GM18907 (cell line): ENCODE measurements around the gene SERINC5.
"Not testable (repeated sequence)": the region's sequence is repeated elsewhere in the genome, so short reads cannot be mapped to it uniquely, and the experiment has no call there.

ENCODE experiments used
- ATAC-seq: cut with Tn5 transposase; IDR thresholded peaks from one replicate; pipeline ENCODE4 v1.9.1; 2021; ENCODE audit warnings: mild to moderate bottlenecking, moderate library complexity; ENCODE audit not compliant: unreplicated experiment

SERINC5 gene

GRCh38 chr5:80111376-80111990, 144.4 kb downstream of the SERINC5 start:
- ATAC-seq: not testable (repeated sequence)

GRCh38 chr5:80109646-80110478, 146.0 kb downstream of the SERINC5 start:
- ATAC-seq: no peak

GRCh38 chr5:80106916-80107315, 148.9 kb downstream of the SERINC5 start:
- ATAC-seq: no peak

- ATAC-seq: no peak
These were observed 150.0 kb downstream of the SERINC5 start for GRCh38 chr5:80105698-80106439.

GRCh38 chr5:80103371-80103770, 152.5 kb downstream of the SERINC5 start:
- ATAC-seq: no peak

- ATAC-seq: no peak
These were observed 153.9 kb downstream of the SERINC5 start for GRCh38 chr5:80101993-80102392.

GRCh38 chr5:80097451-80097850, 158.4 kb downstream of the SERINC5 start:
- no peak for ATAC-seq

- ATAC-seq: no peak
These were observed 161.6 kb downstream of the SERINC5 start for GRCh38 chr5:80094236-80094738.

- no peak for ATAC-seq
These were observed 162.1 kb downstream of the SERINC5 start for GRCh38 chr5:80093796-80094195.

- no peak for ATAC-seq
These were observed 163.3 kb downstream of the SERINC5 start for GRCh38 chr5:80092486-80093107.

GRCh38 chr5:80091792-80092192, 164.1 kb downstream of the SERINC5 start:
- not testable (repeated sequence) for ATAC-seq

- ATAC-seq: no peak
These were observed 165.0 kb downstream of the SERINC5 start for GRCh38 chr5:80090884-80091166.

GRCh38 chr5:80083101-80083890, 172.6 kb downstream of the SERINC5 start:
- no peak for ATAC-seq

- ATAC-seq: no peak
These were observed 173.1 kb downstream of the SERINC5 start for GRCh38 chr5:80082731-80083100.

- no peak for ATAC-seq
These were observed 173.6 kb downstream of the SERINC5 start for GRCh38 chr5:80082281-80082680.

- ATAC-seq: no peak
These were observed 176.9 kb downstream of the SERINC5 start for GRCh38 chr5:80078921-80079320.

- no peak for ATAC-seq
These were observed 178.7 kb downstream of the SERINC5 start for GRCh38 chr5:80077051-80077714.

- ATAC-seq: no peak
These were observed 179.5 kb downstream of the SERINC5 start for GRCh38 chr5:80076131-80077050.
